Thyroid gland (tissue), 4 donors: ENCODE measurements around the gene CDC25B.

Experiments used
- CTCF ChIP-seq, 6 experiments: fragments of 200-600 bp in 3 of 6; fragments of 450-650 bp in 3 of 6; sonication (generic) in 3 of 6; IDR thresholded peaks; one replicate each; pipeline ENCODE4 v1.5.1; 2016 to 2019; ENCODE audit warnings: antibody characterized with exemption in 6 of 6, mild to moderate bottlenecking in 2 of 6, inconsistent platforms in 1 of 6, moderate library complexity in 1 of 6
- POLR2A ChIP-seq, 2 donors: fragments of 450-650 bp; IDR thresholded peaks; one replicate each; pipeline ENCODE4 v1.6.1; 2017; ENCODE audit warnings: antibody characterized with exemption in 2 of 2, mild to moderate bottlenecking in 2 of 2, moderate library complexity in 1 of 2

- TF ChIP-seq CTCF (IDR thresholded peaks at IDR 0.05) (no peak), POLR2A (IDR thresholded peaks at IDR 0.05) (no peak)
Measured at GRCh38 chr20:3755269-3755668, 40.8 kb upstream of the CDC25B start.
